Measurements from ENCODE around the gene ANKLE1. TPM values are rescaled to one million over a fixed set of nuclear protein-coding genes. Genes with fewer than 3 reads are reported as not detected.

The ANKLE1 gene
- polyA plus RNA-seq, 1 experiment, result 0.38 TPM

GRCh38 chr19:17302391-17303166 lies 20.9 kb downstream of the ANKLE1 start:
- ChIA-PET POLR2A (interaction anchor here (0.5 kb wide), 1 partner anchor 103 kb away, joined by 3 read pairs; the partner anchor contains the start of gene BST2), CTCF (interaction anchor here (1.0 to 5.0 kb wide), 5 partner anchors 9 to 171 kb away, joined by 3 to 52 read pairs (median 4); no protein-coding TSS in a partner anchor)
- peaks cover 1% of the 10 kb centered on the region for H3K36me3 ChIP-seq (ENCODE audit: control insufficient read depth, insufficient read depth, low read length)
- no peak for TF ChIP-seq CTCF (IDR thresholded peaks at IDR 0.05; ENCODE audit: insufficient read depth, low read depth, low read length)
- DNase-seq (ENCODE audit: low read depth), result no peak
- H3K4me3 ChIP-seq (ENCODE audit: low read depth, low read length), result peak overlapping the region; percentile 84
- H3K27me3 ChIP-seq (ENCODE audit: control insufficient read depth, insufficient read depth, low read length), result no peaks in the 10 kb centered on the region

GRCh38 chr19:17303167-17303939 lies 21.7 kb downstream of the ANKLE1 start, which contains the start of gene ABHD8:
TSS of gene ABHD8 (minus strand) at chr19:17303425. CDS start at chr19:17301616, 1,809 bp downstream.
- Histone ChIP-seq H3K36me3 (ENCODE audit: control insufficient read depth, insufficient read depth, low read length) (peaks cover 1% of the 10 kb centered on the region), H3K4me3 (ENCODE audit: low read depth, low read length) (peak within 1 kb of the TSS; percentile 84), H3K27me3 (ENCODE audit: control insufficient read depth, insufficient read depth, low read length) (no peaks in the 10 kb centered on the region)
- peak; percentile 70 for DNase-seq (ENCODE audit: low read depth)
- TF ChIP-seq CTCF (IDR thresholded peaks at IDR 0.05; ENCODE audit: insufficient read depth, low read depth, low read length), result peak; percentile 51
- POLR2A ChIA-PET, result no interaction called here
- CTCF ChIA-PET, result interaction anchor here (0.7 to 5.0 kb wide), 11 partner anchors 10 to 170 kb away, joined by 3 to 52 read pairs (median 5); no protein-coding TSS in a partner anchor

GRCh38 chr19:17303940-17304267 lies 22.2 kb downstream of the ANKLE1 start:
- no peak for DNase-seq (ENCODE audit: low read depth)
- POLR2A ChIA-PET, result no interaction called here

GRCh38 chr19:17304386-17305215 lies 22.9 kb downstream of the ANKLE1 start:
- ChIA-PET POLR2A (interaction anchor here (0.6 to 0.7 kb wide), 2 partner anchors 40 to 1575 kb away, joined by 3 to 4 read pairs; no protein-coding TSS in a partner anchor), CTCF (interaction anchor here (0.7 to 5.0 kb wide), 14 partner anchors 11 to 113 kb away, joined by 3 to 52 read pairs (median 3); partner anchors contain the start of gene BABAM1)
- no peaks in the 10 kb centered on the region for H3K27me3 ChIP-seq (ENCODE audit: control insufficient read depth, insufficient read depth, low read length)
- no peaks in the 10 kb centered on the region; the same call in 1 of the 2 replicates for H3K36me3 ChIP-seq (ENCODE audit: control insufficient read depth, insufficient read depth, low read length)
- no peak overlapping the region for H3K4me3 ChIP-seq (ENCODE audit: low read depth, low read length)
- no peak for TF ChIP-seq CTCF (IDR thresholded peaks at IDR 0.05; ENCODE audit: insufficient read depth, low read depth, low read length)
- DNase-seq (ENCODE audit: low read depth), result no peak

More at GRCh38 chr19:17303940-17304267, 22.2 kb downstream of the ANKLE1 start:
- CTCF ChIA-PET, result interaction anchor here (1.0 to 5.0 kb wide), 8 partner anchors 11 to 82 kb away, joined by 3 to 52 read pairs (median 6); no protein-coding TSS in a partner anchor
- H3K27me3 ChIP-seq (ENCODE audit: control insufficient read depth, insufficient read depth, low read length), result no peaks in the 10 kb centered on the region
- no peak for TF ChIP-seq CTCF (IDR thresholded peaks at IDR 0.05; ENCODE audit: insufficient read depth, low read depth, low read length)
- no peak overlapping the region for H3K4me3 ChIP-seq (ENCODE audit: low read depth, low read length)
- peaks cover under 1% of the 10 kb centered on the region for H3K36me3 ChIP-seq (ENCODE audit: control insufficient read depth, insufficient read depth, low read length)
